ENCODE measurements around the gene TREML2.
"Not testable (repeated sequence)": the region's sequence is repeated elsewhere in the genome, so short reads cannot be mapped to it uniquely, and the experiment has no call there.

The TREML2 gene

DNA sequence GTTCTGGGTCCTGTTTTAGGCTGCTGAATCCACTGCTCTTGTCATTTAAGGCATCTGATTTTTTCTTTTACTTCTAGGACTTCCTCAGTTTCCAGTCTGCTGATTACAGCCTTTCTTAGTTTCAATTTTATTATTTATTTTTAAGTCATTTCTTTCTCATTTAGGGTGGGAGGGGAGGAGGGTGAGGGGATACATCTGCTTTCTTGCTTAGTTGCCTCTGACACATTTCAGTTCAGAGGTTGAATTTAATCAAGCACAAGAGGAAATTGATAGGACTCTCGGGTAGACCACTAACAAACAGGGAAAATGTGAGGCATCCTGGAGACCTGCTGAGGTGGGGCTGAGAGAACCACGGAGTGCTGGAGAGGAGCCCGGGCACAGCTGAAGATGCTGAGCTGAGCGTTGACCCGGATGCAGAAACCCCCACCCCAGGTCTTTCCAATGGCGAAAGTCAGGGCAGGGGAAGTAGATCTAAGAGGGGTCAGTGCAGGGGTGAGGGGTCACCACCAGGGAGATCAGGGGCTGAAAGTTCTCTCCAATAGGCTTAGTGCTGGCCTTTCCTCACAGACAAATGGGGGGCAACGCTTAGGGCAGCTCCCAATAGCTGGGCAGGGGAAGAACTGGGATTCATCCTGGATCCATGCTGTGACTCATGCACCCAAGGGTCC is 7.6 kb upstream of the TREML2 start:
- DNase-seq: no peak

DNA sequence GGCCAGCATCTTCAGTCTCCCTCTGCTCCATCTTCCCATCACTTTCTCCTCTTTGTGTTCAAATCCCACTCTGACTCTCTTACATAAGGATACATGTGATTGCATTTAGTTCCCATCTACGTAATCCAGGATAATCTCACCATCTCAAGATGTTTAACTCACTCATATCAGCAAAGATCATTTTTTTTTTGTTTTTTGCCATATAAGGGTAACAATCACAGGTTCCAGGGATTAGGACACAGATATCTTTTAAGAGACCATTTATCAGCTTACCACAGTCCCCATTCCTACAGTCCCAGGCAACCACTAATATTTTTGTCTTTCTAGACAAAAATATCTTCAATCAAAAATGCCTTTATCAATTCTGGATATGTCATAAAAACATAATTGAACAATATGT is 3.2 kb upstream of the TREML2 start:
- no peak for DNase-seq

DNA sequence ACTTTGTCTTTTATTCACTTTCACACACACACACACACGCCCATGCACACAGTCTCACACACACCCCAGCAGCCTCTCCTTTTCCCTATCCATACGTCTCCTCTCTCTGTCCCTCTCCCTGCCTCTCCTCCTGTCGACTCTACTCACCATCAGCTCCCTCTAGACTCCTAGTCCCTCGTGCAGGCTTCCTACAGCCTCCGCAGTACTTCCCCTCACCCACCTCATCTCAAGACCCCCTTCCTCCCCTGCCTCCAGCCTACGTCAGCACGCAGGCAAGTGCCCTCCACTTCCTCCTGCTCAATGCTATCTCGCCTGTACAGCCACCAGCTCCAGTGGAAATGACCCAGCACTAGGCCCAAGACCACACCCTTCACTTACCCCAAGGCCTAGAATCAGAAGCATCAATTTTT is 820 bp upstream of the TREML2 start:
- no peak for DNase-seq

DNA sequence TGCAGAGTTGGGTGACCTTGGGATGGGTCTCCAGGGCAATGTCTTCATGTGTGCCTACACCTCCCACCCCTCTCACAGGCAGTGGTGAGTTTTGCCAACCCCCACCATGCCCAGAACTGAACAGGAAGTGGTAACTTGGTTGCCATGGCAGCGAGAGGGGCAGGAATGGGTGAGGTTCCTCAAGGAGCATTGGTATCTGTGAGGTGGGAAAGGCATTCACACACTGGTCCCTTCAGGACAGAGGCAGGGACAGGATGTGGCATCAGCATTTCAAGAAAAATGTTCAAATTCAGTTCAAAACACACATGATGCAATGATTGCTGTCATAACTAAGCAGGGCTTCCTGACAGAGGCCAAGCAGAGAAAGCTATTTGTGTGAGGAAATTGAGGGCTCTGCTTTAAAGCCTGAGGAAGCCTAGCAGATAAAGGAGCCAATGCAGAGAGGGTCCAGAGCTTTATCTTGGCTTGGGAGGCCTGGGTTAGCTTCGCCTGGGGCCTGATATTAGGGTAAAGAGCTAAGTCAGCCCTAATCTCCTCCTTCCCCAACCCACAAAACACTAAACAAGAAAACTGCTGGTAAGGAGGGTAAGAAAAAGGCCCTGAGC is 551 bp downstream of the TREML2 start:
- DNase-seq: no peak

DNA sequence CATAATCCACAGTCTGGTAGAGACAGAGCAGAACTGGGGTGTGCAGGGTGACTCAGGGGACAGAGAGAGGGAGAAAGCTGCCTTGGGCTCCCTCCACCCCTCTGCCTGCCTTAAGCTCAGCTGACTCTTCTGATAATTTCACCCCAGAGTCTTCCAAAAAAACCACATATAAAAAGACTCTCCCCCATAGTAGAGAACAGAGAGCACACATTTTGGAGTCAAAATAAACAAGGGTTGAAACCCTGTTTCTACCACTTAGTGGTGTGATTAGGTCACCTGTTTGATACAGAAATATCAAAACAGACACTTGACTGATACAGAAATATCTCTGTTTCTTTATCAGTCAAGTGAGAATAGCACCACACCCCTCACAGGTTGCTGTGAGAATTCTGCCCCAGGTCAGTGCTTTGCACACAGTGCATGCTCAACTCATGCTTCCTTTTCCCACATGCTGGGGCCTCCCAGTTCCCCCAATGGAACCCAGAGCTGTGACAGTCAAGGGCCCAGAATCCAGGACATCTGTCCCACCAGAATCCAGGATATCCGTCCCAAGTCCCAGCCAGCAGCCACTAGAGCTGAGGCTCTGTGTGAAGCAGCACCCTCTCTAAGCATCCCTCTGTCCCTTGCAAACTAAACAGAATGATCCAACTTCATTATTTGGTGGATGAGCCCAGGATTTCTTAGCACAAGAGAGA is 1.2 kb downstream of the TREML2 start:
- DNase-seq: no peak

DNA sequence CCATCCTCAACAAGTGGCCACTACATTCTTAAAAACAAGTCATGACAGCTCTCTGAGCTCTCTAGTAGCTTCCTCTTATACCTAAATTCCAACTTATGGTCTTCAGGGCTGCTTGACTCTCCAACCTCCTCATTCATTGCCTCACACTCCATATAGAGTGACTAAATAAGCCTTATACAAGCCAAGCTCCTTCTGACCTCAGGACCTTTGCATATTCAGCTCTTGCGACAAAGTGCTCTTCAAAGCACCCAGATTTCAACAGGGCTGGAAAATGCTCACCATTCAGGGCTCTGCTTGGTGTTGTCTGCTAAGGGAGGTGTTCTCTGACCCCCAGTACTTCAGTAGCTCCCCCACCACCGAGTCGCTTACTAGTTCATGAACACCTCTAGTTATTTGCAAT is 3.7 kb downstream of the TREML2 start:
- DNase-seq: no peak

DNA sequence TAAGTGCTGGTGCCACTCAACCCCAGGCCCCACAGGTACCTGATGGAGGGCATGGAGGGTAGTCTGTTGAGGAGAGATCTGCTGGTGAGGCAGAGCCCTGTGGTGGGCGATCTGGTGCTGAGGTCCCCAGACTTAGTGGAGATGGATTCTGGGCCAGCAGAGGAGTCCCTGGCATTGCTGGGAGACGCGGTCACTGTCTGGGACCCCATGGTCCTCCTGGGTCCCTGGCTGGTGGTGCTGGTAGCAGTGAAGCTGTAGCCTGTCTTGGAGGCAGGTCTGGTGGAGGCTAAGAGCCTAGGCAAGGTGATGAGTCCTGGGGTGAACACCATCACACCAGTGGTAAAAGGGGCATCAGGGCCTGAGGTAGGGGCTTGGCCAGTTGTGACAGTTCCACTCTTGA is 6.6 kb downstream of the TREML2 start:
- no peak for DNase-seq

DNA sequence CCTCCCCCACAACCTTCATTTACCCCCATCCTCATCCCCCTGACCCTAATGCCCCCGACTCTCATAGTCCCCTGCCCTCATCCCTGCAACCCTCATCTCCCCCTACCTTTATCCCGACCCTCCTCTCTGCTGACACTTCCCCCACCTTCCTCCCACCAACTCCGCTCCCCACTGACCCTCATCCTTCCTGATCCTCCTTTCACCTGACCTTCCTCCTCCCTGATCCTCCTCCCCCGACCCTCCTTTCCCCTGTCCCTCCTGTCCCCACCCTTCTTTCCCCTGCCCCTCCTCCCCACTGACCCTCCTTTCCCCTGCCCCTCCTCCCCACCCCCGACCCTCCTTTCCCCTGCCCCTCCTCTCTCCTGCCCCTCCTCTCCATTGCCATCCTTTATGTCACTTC is 7.1 kb downstream of the TREML2 start:
- no peak for DNase-seq

DNA sequence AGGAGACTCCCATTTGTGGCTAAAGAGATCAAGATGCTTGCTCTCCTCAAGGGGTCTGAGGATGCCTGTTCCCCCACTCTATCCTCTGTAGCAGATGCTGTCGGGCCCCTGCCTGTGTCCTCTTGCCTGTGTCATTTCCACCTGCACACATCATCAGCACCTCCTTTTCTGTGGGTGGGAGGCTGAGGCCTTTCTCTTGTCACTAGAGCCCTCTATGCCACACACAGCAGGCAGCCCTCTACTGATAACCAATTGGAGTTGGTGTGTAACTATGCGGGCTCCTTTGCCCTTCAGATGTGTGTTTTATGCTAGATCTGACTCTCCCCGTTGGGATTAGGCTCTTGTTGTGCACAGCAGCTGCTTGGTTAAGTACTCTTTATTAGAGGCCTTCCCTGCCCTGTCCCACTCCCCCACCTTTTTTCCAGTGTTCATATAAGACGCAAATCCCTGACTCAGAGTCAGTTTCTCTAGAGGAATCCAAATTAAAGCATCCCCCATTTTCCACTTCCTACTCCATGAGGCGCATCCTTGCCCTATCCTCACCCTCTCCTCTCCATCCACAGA is 7.7 kb downstream of the TREML2 start:
- no peak for DNase-seq

DNA sequence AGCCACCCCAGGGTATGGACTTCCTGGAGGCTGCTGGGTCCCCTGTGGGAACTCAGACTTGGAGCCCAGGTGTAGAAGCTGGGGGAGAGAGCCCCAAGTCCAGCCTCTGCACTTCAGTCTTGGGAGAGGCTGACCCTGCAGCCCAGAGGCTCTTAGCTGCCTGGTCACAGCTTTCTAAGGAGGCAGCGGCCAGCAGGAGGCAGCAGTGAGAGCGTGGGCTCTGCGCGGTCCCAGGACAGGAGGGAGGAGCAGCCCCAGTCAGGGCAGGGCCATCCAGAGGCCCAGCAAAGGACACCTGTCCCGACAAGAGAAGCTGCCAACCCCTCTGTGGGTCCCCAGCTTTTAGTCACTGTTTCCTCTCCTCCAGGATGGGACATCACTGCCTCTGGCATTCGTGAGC is 9.4 kb downstream of the TREML2 start:
- DNase-seq: no peak

DNA sequence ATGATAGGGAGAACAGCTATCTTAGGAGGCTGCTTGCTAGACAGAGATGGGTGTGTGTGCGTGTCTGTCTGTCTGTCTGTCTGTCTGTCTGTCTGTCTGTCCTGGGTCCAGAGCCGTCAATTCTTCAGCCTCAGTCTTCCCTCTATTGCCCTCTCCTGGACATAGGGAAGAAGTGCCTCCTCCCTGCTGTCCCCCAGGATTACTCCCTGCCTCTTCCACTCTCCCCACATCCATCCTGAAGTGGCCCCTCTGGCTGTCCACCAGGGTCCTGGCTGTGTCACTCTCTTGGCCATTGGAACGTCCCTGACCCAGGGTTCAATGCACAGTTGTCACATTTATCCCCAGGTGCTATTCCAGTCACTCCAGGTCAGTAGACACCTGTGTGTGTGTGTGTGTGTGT is 10.2 kb downstream of the TREML2 start:
- no peak for DNase-seq

DNA sequence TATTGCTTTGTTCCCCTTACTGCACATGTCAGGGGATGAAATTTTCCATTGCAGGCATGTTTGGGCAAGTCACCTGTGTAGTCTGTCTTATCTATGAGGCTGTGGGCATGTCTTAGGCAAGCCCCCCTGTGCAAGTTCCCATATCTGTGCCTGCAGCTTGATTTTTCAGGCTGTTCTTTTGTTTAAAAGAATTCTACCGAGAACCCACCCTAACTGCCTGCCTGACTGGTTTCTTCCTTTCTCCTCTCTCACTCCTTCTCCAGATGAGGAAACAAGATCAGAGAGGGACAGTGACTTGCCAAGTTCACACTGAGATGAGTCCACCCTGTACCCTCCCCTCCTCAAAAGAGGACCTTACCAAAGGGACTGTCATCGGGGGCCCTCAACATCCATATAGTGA is 11.0 kb downstream of the TREML2 start:
- no peak for DNase-seq

DNA sequence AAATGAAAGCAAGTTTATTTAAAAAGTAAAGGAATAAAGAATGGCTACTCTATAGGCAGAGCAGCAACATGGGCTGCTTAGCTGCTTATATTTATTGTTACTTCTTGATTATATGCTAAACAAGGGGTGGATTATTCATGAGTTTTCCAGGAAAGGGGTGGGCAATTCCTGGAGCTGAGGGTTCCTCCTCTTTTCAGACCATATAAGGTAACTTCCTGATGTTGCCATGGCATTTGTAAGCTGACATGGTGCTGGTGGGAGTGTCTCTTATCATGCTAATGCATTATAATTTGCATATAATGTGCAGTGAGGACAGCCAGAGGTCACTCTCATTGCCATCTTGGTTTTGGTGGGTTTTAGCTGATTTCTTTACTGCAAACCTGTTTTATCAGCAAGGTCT is 11.9 kb downstream of the TREML2 start:
- DNase-seq: not testable (repeated sequence)

DNA sequence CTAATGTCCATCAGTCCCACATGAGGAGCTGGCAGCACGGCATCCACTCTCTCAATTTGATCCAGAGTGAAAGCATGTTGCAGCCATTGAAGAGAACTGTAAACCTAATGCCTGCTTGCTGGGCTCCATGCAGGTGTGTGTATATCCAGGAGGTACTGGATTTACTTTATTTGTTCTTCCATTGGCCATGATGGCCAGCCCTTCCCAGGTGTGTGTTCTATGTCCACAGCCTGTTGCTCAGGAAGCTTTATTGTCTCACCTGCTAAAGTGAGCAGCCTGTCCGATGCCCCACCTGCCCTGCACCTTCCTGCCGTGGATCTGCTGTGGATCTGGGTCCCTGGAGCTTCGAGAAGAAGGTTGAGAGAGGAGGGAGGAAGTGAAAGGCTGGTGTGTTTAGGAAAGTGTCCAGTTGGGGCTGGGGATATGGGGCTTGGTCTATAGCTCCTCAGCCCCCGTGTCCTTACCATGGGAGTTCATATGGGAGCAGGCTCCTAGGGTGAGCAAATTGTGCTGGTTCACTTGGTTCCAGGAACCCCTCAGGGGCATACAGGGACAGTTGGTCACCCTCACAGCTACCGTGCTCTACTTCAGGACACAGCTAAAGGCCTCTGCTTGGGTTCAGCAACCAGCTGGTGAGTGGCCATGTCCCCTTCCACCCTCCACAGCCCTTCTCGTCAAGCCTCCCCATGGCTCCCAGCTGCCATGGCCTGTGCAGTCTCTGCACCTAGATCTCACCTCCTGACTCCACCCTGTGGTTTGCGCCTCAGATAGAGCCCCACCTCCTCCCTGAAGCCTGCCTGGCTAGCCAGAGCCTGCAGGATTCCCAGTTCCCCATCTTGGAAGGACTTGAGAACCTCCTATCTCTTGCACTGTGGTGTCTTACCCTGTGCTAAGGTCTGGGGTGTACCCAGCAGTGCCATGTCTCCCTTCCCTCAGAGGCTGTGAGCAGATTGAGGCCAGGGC is 12.7 kb downstream of the TREML2 start:
- no peak for DNase-seq

DNA sequence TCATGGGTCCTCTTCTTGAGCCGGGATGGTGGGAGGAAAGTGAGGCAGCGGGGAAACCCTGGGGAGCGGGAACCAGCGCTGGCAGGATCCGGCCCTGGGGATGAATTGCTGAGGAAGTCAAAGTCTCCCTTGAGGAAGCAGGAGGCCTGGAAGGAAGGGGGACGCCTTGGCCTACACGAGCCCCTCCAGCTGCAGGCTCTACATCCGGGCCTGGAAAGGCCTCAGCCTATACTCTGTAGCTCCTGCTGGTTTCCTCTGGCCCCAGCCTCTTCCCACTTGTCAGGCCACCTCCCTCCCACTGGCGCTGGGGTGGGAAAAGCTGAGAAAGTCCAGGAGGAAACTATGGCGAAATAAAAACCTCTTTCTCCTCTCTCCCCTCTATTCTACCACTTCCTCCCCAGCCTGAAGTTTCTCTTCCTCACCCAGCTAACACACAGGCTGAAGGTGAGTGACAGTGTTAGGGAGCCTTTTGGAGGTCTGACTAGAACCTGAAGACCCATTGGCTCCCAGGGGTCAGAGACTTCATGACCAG is 14.9 kb downstream of the TREML2 start:
- no peak for DNase-seq

DNA sequence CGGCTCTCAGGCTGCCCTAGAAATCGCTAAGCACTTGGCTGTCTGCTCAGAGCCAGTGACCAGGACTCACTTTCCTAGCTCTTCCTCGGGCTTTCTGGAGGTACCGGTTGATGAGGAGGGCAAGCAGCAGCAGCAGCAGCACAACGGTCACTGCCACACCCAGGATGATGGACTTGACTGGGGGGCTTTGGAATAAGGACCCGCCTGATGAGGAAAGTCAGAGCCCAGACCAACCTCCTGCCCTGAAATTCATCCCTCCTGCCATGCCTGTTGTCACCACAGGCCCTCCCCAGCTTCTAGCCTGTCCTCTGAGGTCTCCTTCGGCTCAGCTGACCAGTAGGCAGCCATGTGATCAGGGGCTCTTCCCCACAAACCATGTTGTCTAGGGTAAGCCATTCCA is 16.2 kb downstream of the TREML2 start:
- DNase-seq: no peak

DNA sequence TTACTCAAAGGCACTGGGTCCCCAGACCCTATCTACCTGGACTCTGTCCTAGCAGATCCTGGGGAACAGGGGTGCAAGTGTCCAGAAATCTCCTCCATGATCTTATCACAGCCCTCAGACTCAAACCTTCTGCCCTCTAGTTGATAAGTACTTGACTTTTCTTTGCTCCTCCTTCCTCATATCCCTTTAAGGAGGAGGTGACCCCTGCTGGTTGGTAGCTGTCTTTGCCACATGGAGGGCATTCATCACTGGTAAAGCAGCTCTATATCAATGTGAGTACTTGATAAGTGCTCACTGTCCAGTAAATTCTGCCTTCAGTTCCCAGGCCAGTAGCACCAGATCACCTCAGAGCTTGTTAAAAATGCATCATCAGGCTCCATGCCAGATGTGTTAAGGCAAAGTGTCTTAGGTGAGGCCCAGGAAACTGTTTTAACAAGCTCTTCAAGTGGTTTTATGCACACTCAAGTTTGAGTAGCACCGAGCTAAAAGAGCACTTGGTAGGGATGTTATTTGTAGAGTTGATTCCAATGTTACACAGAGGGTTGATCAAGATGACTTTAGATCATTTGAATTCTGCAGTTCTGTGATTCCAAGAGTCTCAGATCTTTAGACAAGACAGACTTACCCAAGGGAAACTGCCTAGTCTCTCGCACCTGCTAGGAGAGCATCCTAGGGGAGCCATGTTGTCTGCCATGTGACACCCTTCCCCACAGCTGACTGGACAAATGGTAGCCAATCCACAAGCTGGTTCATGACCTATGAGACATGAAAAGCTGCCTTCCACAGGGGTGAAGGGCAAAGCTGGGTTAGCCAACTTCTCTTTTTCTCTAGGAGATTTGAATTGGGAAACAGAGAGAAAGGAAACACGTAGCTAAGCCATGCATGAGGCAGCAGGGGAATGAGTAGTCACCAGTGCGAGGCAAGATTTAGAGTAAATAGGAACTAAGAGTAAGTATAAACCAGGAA is 18.6 kb downstream of the TREML2 start:
- DNase-seq: peak; percentile 79

DNA sequence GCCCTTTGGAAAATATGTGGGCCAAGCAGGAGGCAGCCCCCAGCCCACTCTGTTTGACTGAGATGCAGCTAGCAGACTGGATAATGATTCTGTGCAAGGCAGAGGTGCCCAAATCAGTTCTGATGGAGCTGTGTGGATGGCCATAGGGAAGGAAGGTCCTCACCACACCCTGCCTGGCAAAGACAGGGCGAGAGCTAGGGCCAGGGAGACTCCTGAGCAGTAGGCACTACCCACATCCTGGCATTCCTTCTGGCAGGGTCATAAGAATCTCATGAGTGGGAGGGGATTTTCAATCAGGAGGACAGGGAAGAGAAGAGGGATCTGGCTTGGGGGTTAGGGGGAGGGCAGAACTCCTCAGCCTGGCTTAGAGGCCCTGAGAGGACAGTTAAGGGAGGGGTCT is 19.4 kb downstream of the TREML2 start:
- DNase-seq: no peak

DNA sequence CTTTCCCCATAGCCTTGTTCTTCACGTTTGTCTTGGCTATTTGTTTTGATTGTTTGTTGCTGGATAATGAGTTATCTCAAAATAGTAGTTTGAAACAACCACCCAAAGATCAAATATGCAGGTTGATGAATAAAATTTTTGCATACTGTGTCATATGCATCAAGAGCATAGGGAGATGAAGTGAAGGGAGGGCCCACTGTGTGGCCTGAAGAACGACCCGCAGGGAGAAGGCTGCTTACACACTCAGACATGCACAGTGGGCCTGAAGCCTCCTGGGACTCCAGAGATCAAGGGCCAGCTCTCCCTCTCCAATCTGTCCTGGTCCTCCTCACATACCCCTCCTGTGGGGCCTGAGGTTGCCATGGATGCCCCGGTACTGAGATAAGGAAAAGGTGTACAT is 21.8 kb downstream of the TREML2 start:
- no peak for DNase-seq

DNA sequence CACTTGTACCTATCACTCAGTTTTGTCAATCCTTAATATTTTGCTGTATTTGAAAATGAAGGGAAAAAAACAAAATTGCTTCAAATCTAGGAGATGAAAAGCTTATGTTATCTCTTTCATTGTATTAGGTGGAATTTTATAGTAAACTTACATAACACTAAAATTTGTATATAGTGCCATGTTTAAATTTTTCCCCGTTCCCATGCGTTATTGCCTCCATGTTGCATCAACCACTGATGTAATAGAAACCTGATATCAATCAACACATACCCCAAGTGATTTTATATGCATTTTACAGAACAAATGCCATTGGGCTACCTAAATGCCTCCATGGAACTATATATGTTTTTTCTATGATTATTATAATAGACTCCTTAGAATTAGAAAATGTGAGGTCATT is 23.3 kb downstream of the TREML2 start:
- DNase-seq: no peak

DNA sequence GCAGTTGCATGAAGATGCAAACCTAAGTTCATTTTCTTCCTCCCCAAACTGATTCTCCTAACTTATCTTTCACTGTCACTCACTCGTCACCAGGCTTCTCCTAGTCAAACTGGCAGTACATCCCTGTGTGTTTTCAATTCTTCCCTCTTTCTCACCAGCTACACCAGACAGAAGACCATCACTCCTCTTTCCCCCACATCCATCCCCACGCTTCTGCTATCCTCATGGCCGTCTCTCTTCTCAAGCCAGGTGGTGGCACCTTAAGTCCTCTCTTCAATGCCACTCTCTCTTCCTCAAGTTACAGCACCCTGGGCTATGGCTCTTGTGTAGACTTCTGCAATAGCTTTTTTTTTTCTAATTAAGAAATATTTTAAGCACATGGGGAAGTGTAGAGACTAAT is 23.7 kb downstream of the TREML2 start:
- DNase-seq: no peak

DNA sequence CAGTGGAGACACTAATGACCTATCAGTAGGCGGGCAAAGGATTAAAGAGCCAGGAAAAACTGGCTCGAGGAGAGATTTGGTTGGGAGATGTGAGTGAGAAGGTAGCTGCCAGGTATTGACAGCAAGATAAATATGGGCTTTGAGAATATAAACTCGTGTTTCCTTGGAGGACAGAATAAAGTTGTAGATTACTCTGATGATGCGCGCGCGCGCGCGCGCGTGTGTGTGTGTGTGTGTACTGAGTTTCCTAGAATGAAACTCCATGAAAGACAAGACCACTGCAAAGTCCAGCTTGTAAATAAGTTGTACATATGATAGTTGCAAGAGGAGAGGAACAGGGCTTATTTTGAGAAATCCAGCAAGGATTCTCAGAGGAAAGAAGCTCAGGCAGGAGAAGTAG is 24.8 kb downstream of the TREML2 start:
- no peak for DNase-seq
